Mononuclear cell (primary cell): Measurements from ENCODE around the gene RGL3. TPM values are rescaled to one million over a fixed set of nuclear protein-coding genes. Genes with fewer than 3 reads are reported as not detected.
"Not testable (repeated sequence)": the region's sequence is repeated elsewhere in the genome, so short reads cannot be mapped to it uniquely, and the experiment has no call there.

Experiments
- H3K27me3 ChIP-seq: 2 replicates; pipeline ENCODE4 v1.6.0; 2011; ENCODE audit warnings: low read length, control low read depth; ENCODE audit not compliant: insufficient read depth
- H3K4me1 ChIP-seq: 2 replicates; pipeline ENCODE4 v1.5.1; 2011; ENCODE audit warnings: mild to moderate bottlenecking, low read length, control low read depth; ENCODE audit not compliant: insufficient read depth
- H3K4me3 ChIP-seq: 2 replicates; pipeline ENCODE4 v1.5.1; 2011; ENCODE audit warnings: mild to moderate bottlenecking, low read length, moderate library complexity
- H3K9me3 ChIP-seq: 2 replicates; pipeline ENCODE4 v1.5.1; 2011; ENCODE audit warnings: low read depth, mild to moderate bottlenecking, control low read depth, low read length
- total RNA-seq: library from RNA; depleted of rRNA; stranded (reverse); fragments of >200 nt; gene quantifications from one replicate; pipeline ENCODE4 v1.2.3, GENCODE V29; 2012

RGL3 gene
- not detected for total RNA-seq

- H3K4me3 ChIP-seq = no peak within 1 kb of the TSS
- peaks cover 44% of the 10 kb centered on the region for H3K27me3 ChIP-seq
- no peaks in the 10 kb centered on the region for H3K9me3 ChIP-seq
- H3K4me1 ChIP-seq = peaks cover 44% of the 10 kb centered on the region
These were observed at the start of gene RGL3 for GRCh38 chr19:11418549-11419506. RGL3 (minus strand) TSS chr19:11419314; CDS start chr19:11419278, 36 bp downstream.

- not testable (repeated sequence) for H3K9me3 ChIP-seq, H3K4me1 ChIP-seq, H3K4me3 ChIP-seq, H3K27me3 ChIP-seq
These were observed 49.2 kb upstream of the RGL3 start for GRCh38 chr19:11468266-11468845.

- H3K9me3 ChIP-seq = no peaks in the 10 kb centered on the region
- no peaks in the 10 kb centered on the region for H3K4me1 ChIP-seq
- no peaks in the 10 kb centered on the region for H3K27me3 ChIP-seq
- H3K4me3 ChIP-seq = no peak overlapping the region
These were observed 46.5 kb upstream of the RGL3 start for GRCh38 chr19:11465600-11465999.

GRCh38 chr19:11464333-11465265 lies 45.5 kb upstream of the RGL3 start:
- Histone ChIP-seq H3K4me1 (no peaks in the 10 kb centered on the region), H3K27me3 (no peaks in the 10 kb centered on the region), H3K4me3 (no peak overlapping the region), H3K9me3 (no peaks in the 10 kb centered on the region)

- Histone ChIP-seq H3K4me1 (no peaks in the 10 kb centered on the region), H3K9me3 (no peaks in the 10 kb centered on the region), H3K4me3 (no peak overlapping the region)
These were observed 44.3 kb upstream of the RGL3 start for GRCh38 chr19:11463391-11463790.

GRCh38 chr19:11461453-11461852 lies 42.3 kb upstream of the RGL3 start:
- Histone ChIP-seq H3K4me3 (no peak overlapping the region), H3K27me3 (no peaks in the 10 kb centered on the region), H3K9me3 (no peaks in the 10 kb centered on the region), H3K4me1 (no peaks in the 10 kb centered on the region)

More at GRCh38 chr19:11463391-11463790, 44.3 kb upstream of the RGL3 start:
- H3K27me3 ChIP-seq = no peaks in the 10 kb centered on the region

GRCh38 chr19:11460207-11460606 lies 41.1 kb upstream of the RGL3 start:
- no peak overlapping the region for H3K4me3 ChIP-seq
- H3K4me1 ChIP-seq = no peaks in the 10 kb centered on the region
- H3K27me3 ChIP-seq = no peaks in the 10 kb centered on the region
- no peaks in the 10 kb centered on the region for H3K9me3 ChIP-seq

GRCh38 chr19:11458912-11459311 lies 39.8 kb upstream of the RGL3 start:
- H3K9me3 ChIP-seq, H3K4me3 ChIP-seq, H3K27me3 ChIP-seq, H3K4me1 ChIP-seq: not testable (repeated sequence)

GRCh38 chr19:11458236-11458900 lies 39.3 kb upstream of the RGL3 start:
- Histone ChIP-seq H3K4me3 (no peak overlapping the region), H3K9me3 (no peaks in the 10 kb centered on the region), H3K4me1 (no peaks in the 10 kb centered on the region), H3K27me3 (no peaks in the 10 kb centered on the region)

GRCh38 chr19:11457831-11458230 lies 38.7 kb upstream of the RGL3 start:
- Histone ChIP-seq H3K9me3 (no peaks in the 10 kb centered on the region), H3K4me1 (no peaks in the 10 kb centered on the region), H3K4me3 (no peak overlapping the region), H3K27me3 (no peaks in the 10 kb centered on the region)

- H3K9me3 ChIP-seq = no peaks in the 10 kb centered on the region
- no peaks in the 10 kb centered on the region for H3K27me3 ChIP-seq
- no peak overlapping the region for H3K4me3 ChIP-seq
- no peaks in the 10 kb centered on the region for H3K4me1 ChIP-seq
These were observed 38.0 kb upstream of the RGL3 start for GRCh38 chr19:11457115-11457514.

GRCh38 chr19:11456659-11457058 lies 37.5 kb upstream of the RGL3 start:
- no peak overlapping the region for H3K4me3 ChIP-seq
- no peaks in the 10 kb centered on the region for H3K9me3 ChIP-seq
- no peaks in the 10 kb centered on the region for H3K27me3 ChIP-seq
- H3K4me1 ChIP-seq = no peaks in the 10 kb centered on the region

- H3K4me1 ChIP-seq, H3K4me3 ChIP-seq, H3K9me3 ChIP-seq, H3K27me3 ChIP-seq: not testable (repeated sequence)
These were observed 36.1 kb upstream of the RGL3 start for GRCh38 chr19:11455233-11455554.

GRCh38 chr19:11453468-11454341 lies 34.6 kb upstream of the RGL3 start:
- Histone ChIP-seq H3K9me3 (no peaks in the 10 kb centered on the region), H3K27me3 (no peaks in the 10 kb centered on the region), H3K4me1 (no peaks in the 10 kb centered on the region), H3K4me3 (no peak overlapping the region)
